Upper lobe of left lung (tissue), 6 donors: Measurements from ENCODE around the gene MAFF. TPM values are rescaled to one million over a fixed set of nuclear protein-coding genes. Genes with fewer than 3 reads are reported as not detected.

ENCODE experiments used
- ATAC-seq, 2 donors: fragments of 200-7000 bp; cut with Tn5 transposase; one replicate each; pipeline ENCODE4 v1.9.1; 2022; ENCODE audit warnings: mild to moderate bottlenecking in 2 of 2, moderate library complexity in 2 of 2; ENCODE audit not compliant: low FRiP score in 2 of 2
- DNase-seq, 2 donors: peaks; one replicate each; pipeline ENCODE4 v3.0.0-alpha.2; 2019 to 2020
- H3K27ac ChIP-seq, 4 donors: fragments of 200-600 bp; sonication (generic); one replicate each; pipeline ENCODE4 v1.5.1; 2016 to 2019
- H3K27me3 ChIP-seq, 4 donors: fragments of 200-600 bp; sonication (generic); one replicate each; pipeline ENCODE4 v1.5.1; 2017 to 2019
- H3K36me3 ChIP-seq, 4 donors: fragments of 200-600 bp; sonication (generic); one replicate each; pipeline ENCODE4 v1.5.1; 2016 to 2019
- H3K4me1 ChIP-seq, 4 donors: fragments of 200-600 bp; sonication (generic); one replicate each; pipeline ENCODE4 v1.5.1; 2018 to 2019
- H3K4me3 ChIP-seq, 4 donors: fragments of 200-600 bp; sonication (generic); one replicate each; pipeline ENCODE4 v1.5.1; 2017 to 2019; ENCODE audit warnings: mild to moderate bottlenecking in 2 of 4, moderate library complexity in 1 of 4
- H3K9me3 ChIP-seq, 4 donors: fragments of 200-600 bp; sonication (generic); one replicate each; pipeline ENCODE4 v1.5.1; 2018 to 2019
- EP300 ChIP-seq, 4 donors: sonication (generic); formaldehyde crosslinking; IDR thresholded peaks; one replicate each; pipeline ENCODE4 v1.5.1; 2017; ENCODE audit warnings: antibody characterized with exemption in 4 of 4, control low read depth in 2 of 4
- POLR2A ChIP-seq, 4 donors: fragments of 450-650 bp; IDR thresholded peaks; one replicate each; pipeline ENCODE4 v1.5.1; 2016 to 2017; ENCODE audit warnings: antibody characterized with exemption in 4 of 4, mild to moderate bottlenecking in 2 of 4
- POLR2AphosphoS5 ChIP-seq, 2 donors: sonication (generic); formaldehyde crosslinking; IDR thresholded peaks; one replicate each; pipeline ENCODE4 v1.5.1; 2017; ENCODE audit warnings: antibody characterized with exemption in 2 of 2
- WGBS, 2 donors: methylation state at CpG; one replicate each; pipeline ENCODE4 v1.1.5; 2017 to 2018; 5-methylcytosine and 5-hydroxymethylcytosine counted together
- total RNA-seq, 6 donors: library from RNA; depleted of rRNA in 4 of 6; stranded (reverse); fragments of >200 nt in 4 of 6; gene quantifications; one replicate each; pipeline versions ENCODE4 v1.1.0 to v1.2.1, GENCODE V29; 2016 to 2021
- TF ChIP-seq, protein P1 (sequence below), 6 experiments: fragments of 450-650 bp in 4 of 6; fragments of 200-600 bp in 2 of 6; sonication (generic) in 2 of 6; IDR thresholded peaks; one replicate each; pipeline ENCODE4 v1.5.1; 2016 to 2019; ENCODE audit warnings: antibody characterized with exemption in 6 of 6
- donor health status: DM: no; HTN: no; CAD: no; lungs with moderate emphysema.
- donor health status: DM: no; HTN: yes; CAD: no; lungs with severe emphysema.

Gene MAFF
- total RNA-seq, 6 donors from 2014 or later: 25.1 to 75.7 (median 44.5) TPM

DNA sequence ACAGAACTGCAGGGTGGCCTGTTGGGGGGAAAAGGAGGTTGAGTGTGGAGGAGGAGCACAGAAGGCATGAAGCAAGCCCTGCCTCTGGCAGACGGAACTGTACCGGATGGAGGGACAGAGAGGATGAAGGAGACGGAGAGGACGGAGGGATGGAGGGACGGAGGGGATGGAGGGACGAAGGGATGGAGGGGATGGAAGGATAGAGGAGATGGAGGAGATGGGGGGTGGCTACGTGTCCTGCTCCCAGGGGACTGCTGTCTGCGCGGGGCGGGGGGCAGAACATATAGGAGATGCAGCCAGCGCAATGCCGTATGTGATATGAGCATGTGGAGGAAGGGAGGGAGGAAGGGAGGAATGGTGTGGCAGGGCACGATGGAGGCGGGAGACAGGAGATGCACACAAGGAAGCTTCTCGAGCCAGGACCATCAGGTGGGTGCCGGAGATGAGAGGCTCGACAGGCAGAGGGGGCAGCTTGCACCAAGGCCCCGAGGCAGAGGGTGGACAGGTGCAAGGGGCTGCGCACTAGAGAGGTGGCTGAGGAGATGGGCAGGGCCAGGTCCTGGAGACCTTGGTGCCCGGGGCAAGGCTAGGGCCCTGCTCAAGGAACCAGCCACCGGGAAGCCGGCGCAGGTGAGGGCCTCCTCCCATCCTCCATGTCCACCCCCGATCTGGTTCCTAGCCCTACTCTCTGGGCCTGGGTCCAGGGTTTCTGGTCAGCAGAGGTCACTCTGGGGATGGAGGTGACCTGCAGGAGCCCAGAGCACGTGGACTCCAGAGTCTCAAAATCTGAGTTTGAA lies 25.3 kb downstream of the MAFF start:
- Histone ChIP-seq H3K36me3 (peaks cover 13 to 77% (median 61%) of the 10 kb centered on the region in 4 donors), H3K4me1 (peaks cover 45 to 58% (median 50%) of the 10 kb centered on the region in 4 donors)
- WGBS, 2 donors: 93 to 96% methylated on average over 18 to 23 of the region's 25 CpGs

DNA sequence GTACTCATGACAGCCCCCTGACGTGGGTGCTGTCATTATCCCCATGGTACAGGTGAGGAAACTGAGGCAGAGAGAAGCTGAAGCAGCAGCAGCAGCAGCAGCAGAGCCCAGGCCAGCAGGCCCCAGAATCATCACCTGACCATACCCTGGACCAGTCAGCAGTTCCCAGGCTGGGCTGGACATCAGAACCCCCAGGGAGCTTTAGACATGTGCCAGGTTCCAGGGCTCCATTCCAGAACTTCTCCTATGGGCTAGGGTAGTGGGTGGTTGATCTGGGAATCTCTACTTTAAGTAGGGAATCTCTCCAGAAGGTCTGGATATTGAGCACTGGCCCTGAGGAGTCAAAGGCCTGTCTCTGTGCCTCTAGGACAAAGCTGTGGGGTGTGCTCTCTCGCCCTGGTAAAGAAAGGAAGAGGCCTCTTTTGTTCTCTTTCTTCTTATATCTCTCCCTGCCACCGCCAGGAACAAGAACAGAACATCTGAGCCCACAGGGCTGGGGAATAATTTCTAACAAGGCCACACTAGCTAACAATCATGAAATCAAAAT lies 26.6 kb downstream of the MAFF start:
- 63 to 78% methylated on average over 3 of the region's 3 CpGs for whole genome bisulfite sequencing, 2 donors
- DNase-seq: no peak
- H3K27ac ChIP-seq: peak overlapping the region; percentile 80 to 92 (median 86)
- TF ChIP-seq, protein P1, sequence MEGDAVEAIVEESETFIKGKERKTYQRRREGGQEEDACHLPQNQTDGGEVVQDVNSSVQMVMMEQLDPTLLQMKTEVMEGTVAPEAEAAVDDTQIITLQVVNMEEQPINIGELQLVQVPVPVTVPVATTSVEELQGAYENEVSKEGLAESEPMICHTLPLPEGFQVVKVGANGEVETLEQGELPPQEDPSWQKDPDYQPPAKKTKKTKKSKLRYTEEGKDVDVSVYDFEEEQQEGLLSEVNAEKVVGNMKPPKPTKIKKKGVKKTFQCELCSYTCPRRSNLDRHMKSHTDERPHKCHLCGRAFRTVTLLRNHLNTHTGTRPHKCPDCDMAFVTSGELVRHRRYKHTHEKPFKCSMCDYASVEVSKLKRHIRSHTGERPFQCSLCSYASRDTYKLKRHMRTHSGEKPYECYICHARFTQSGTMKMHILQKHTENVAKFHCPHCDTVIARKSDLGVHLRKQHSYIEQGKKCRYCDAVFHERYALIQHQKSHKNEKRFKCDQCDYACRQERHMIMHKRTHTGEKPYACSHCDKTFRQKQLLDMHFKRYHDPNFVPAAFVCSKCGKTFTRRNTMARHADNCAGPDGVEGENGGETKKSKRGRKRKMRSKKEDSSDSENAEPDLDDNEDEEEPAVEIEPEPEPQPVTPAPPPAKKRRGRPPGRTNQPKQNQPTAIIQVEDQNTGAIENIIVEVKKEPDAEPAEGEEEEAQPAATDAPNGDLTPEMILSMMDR (IDR thresholded peaks at IDR 0.05): no peak
- TF ChIP-seq POLR2A (IDR thresholded peaks at IDR 0.05) (no peak), POLR2AphosphoS5 (IDR thresholded peaks at IDR 0.05) (no peak), EP300 (IDR thresholded peaks at IDR 0.05) (no peak)
- no peaks in the 10 kb centered on the region for H3K9me3 ChIP-seq
- no peaks in the 10 kb centered on the region for H3K27me3 ChIP-seq
- no peak for ATAC-seq
- peaks cover 38 to 52% (median 41%) of the 10 kb centered on the region in 4 donors for H3K4me1 ChIP-seq
- peaks cover 13 to 77% (median 62%) of the 10 kb centered on the region in 4 donors for H3K36me3 ChIP-seq
- H3K4me3 ChIP-seq: no peak overlapping the region

More for the DNA sequence above, 25.3 kb downstream of the MAFF start:
- no peak overlapping the region for H3K4me3 ChIP-seq
- H3K27ac ChIP-seq: peak overlapping the region; percentile 80 to 92 (median 86)
- no peaks in the 10 kb centered on the region for H3K27me3 ChIP-seq
- H3K9me3 ChIP-seq: no peaks in the 10 kb centered on the region
- ATAC-seq: no peak
- DNase-seq: no peak
- TF ChIP-seq POLR2A (IDR thresholded peaks at IDR 0.05) (no peak), POLR2AphosphoS5 (IDR thresholded peaks at IDR 0.05) (no peak), EP300 (IDR thresholded peaks at IDR 0.05) (no peak)
- TF ChIP-seq, protein P1 (IDR thresholded peaks at IDR 0.05): no peak

DNA sequence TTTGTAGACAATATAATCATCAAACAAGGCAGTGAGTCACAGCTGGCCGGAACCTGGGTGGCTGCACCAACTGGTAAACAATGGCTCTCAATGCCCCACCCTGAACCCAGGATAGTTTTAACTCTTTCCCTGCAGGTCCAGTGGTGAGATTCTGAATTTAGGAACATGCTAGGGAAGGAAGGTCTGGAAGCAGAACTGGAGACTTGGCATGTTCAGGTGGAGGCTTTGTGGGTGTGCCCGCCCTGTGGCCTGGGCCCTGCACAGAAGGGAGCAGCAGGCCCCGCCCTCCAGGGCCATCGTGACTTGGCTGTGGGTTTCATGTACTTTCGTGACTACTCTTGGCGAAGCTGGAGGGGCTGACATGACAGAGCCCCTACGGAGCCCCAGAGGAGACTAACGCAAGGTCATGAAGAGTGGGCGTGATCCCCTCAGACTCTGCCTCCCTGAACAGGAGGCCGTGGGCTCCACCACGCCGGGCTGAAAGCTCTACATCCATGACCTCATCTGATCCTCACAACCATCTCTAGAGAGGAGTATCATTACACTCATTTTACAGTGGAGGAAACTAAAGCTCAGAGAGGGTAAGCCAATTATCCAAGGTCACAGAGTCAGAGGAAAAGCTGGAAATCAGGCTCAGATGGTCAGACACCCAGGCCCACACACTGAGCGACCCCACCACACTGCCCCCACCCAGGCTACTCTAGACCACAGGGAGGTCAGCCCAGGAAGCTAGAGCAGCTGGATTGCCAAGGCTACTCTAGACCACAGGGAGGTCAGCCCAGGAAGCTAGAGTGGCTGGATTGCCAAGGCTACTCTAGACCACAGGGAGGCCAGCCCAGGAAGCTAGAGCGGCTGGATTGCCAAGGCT lies 27.3 kb downstream of the MAFF start:
- no peaks in the 10 kb centered on the region for H3K9me3 ChIP-seq

DNA sequence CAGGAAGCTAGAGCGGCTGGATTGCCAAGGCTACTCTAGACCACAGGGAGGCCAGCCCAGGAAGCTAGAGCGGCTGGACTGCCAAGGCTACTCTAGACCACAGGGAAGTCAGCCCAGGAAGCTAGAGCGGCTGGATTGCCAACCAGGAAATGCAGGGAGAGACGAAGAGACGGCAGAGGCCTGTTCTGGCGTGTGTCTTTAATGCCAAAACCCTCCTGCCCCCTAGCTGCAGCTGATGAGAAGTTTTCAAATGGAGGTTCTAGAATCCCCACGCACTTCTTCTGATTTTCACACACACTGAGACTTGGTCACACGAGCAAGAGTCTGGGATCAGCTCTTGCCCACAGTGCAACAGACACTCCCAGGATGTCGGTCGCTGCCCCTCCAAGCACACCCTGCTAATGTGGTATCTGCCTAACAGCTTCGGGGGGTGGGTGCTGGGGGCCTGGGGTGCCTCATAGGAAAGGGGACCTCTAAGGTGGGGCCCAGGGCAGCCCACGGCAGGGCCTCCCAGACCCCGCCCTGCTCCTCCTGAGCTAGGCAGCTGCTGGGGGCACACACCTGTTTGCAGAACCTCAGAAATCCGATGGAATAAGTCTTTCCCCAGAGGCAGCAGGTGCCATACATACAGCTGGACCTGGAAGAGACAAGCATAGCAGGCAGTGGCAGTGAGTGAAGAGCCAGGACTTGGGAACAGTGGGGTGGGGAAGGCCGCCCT lies 28.5 kb downstream of the MAFF start:
- TF ChIP-seq POLR2AphosphoS5 (IDR thresholded peaks at IDR 0.05) (peak in 1 of 2 donors; percentile 19), POLR2A (IDR thresholded peaks at IDR 0.05) (no peak)
- TF ChIP-seq, protein P1 (IDR thresholded peaks at IDR 0.05): peak; percentile 39 to 64 (median 53)
- Histone ChIP-seq H3K36me3 (peaks cover 7 to 76% (median 60%) of the 10 kb centered on the region in 4 donors), H3K4me3 (no peak overlapping the region), H3K9me3 (no peaks in the 10 kb centered on the region), H3K4me1 (peaks cover 38 to 52% (median 42%) of the 10 kb centered on the region in 4 donors), H3K27ac (peak overlapping the region; percentile 70 to 86 (median 77)), H3K27me3 (no peaks in the 10 kb centered on the region)
- DNase-seq (peak; percentile 62), ATAC-seq (peak in 1 of 2 donors; percentile 43)
- WGBS, 2 donors: 51 to 64% methylated on average over 9 to 13 of the region's 15 CpGs

More for the DNA sequence above, 27.3 kb downstream of the MAFF start:
- H3K4me3 ChIP-seq: no peak overlapping the region
- no peaks in the 10 kb centered on the region for H3K27me3 ChIP-seq
- peaks cover 38 to 52% (median 42%) of the 10 kb centered on the region in 4 donors for H3K4me1 ChIP-seq
- DNase-seq: peak in 1 of 2 donors; percentile 62
- TF ChIP-seq EP300 (IDR thresholded peaks at IDR 0.05) (peak in 2 of 4 donors; percentile 83 to 84), POLR2A (IDR thresholded peaks at IDR 0.05) (peak in 1 of 4 donors; percentile 29), POLR2AphosphoS5 (IDR thresholded peaks at IDR 0.05) (peak; percentile 78 to 82)
- TF ChIP-seq, protein P1 (IDR thresholded peaks at IDR 0.05): no peak
- peak overlapping the region; percentile 80 to 92 (median 86) for H3K27ac ChIP-seq
- ATAC-seq: peak in 1 of 2 donors; percentile 83
- WGBS, 2 donors: 46 to 62% methylated on average over 1 to 13 of the region's 14 CpGs
- H3K36me3 ChIP-seq: peaks cover 13 to 76% (median 60%) of the 10 kb centered on the region in 4 donors
